Fibroblast of the aortic adventitia (primary cell): ENCODE data around the gene MGAT5. TPM values are rescaled to one million over a fixed set of nuclear protein-coding genes. Genes with fewer than 3 reads are reported as not detected.

Experiments used
- DNase-seq: peaks from one replicate; pipeline ENCODE4 v3.0.0-alpha.2; 2010; ENCODE audit warnings: low read depth
- H3K4me3 ChIP-seq: 2 replicates; pipeline ENCODE4 v1.5.1; 2011; ENCODE audit warnings: low read depth, mild to moderate bottlenecking, control low read depth, low read length, moderate library complexity
- CTCF ChIP-seq: IDR thresholded peaks from 2 replicates; pipeline ENCODE4 v1.5.1; 2011; ENCODE audit warnings: mild to moderate bottlenecking, low read length, control low read depth, inconsistent platforms; ENCODE audit not compliant: insufficient read depth
- total RNA-seq: library from RNA; depleted of rRNA; stranded (reverse); fragments of >200 nt; gene quantifications from 2 replicates; pipeline ENCODE4 v1.2.3, GENCODE V29; 2012; ENCODE audit warnings: low replicate concordance

Gene MGAT5
- total RNA-seq, 1 donor, result 46.5 TPM

DNA sequence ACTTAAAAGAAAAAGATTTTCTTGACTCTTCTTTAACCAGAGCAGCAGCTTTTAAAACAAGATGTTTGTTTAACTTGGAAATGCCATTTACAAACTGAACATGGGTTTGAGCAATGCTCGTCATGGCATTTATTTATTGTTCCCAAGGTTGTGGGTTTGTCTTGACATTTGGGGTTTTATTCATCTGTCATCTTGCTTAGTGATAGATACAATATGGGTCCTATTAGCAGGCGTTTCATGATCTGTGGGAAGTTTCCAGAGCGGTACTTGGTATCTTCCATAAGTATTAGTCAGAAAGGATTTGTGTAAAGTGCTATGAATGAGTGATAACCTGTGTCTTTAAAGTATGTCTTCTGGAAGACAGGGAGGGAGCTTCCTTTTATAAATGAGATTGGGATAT, 29.9 kb upstream of the MGAT5 start:
- no peak overlapping the region for H3K4me3 ChIP-seq
- DNase-seq, result no peak
- TF ChIP-seq CTCF, result no peak

DNA sequence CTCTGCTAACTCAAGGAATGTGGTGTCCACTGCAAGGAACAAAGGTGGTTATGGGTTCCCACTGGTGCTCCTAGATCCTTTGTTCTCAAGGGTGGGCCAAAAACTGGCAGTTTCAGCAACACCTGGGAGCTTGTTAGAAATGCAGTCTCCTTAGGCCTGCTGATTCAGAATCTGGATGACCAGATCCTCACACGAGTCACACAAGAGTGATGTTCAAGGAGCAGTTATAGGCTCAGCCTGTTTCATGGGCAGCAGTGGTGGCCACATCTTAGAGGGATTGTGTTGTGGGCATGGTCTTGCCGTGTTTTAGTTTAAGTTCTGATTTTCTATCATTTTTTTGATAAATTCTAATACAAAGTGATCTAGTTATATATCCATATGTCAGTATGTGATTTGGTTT, 28.7 kb upstream of the MGAT5 start:
- no peak for TF ChIP-seq CTCF
- no peak overlapping the region for H3K4me3 ChIP-seq
- DNase-seq, result no peak

- H3K4me3 ChIP-seq, result no peak overlapping the region
- DNase-seq, result no peak
- no peak for TF ChIP-seq CTCF
Measured at GRCh38 chr2:134225841-134226240, 28.0 kb upstream of the MGAT5 start.

- no peak overlapping the region for H3K4me3 ChIP-seq
- TF ChIP-seq CTCF, result no peak
- DNase-seq, result no peak
Measured at GRCh38 chr2:134226601-134227000, 27.3 kb upstream of the MGAT5 start.

GRCh38 chr2:134227666-134228065, 26.2 kb upstream of the MGAT5 start:
- no peak overlapping the region for H3K4me3 ChIP-seq
- no peak for TF ChIP-seq CTCF
- no peak for DNase-seq

- DNase-seq, result no peak
- TF ChIP-seq CTCF, result peak; percentile 42
- no peak overlapping the region for H3K4me3 ChIP-seq
Measured at GRCh38 chr2:134228493-134228903, 25.4 kb upstream of the MGAT5 start.

- no peak overlapping the region for H3K4me3 ChIP-seq
- no peak for DNase-seq
Measured at GRCh38 chr2:134229540-134229939, 24.3 kb upstream of the MGAT5 start.

More at GRCh38 chr2:134229540-134229939, 24.3 kb upstream of the MGAT5 start:
- TF ChIP-seq CTCF, result no peak
